ENCODE measurements around the gene STXBP5.

STXBP5 gene

DNA sequence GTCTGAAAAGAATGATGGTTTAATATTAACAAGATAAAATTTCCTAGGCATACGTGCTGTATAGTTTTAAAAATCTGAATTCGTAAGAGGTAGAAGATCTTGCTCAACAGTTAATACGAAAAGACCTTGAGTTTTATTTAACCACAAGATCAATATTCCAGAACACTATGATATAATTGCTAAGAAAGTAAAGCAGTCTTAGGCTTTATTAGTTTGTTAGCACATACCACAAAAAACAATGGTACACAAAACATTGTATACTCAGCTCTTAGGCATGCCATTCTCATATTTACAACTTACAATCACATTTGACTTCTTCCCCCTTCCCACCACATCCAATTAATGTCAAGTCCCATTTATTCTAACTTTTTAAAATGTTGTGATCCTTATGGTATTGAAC, 24.4 kb upstream of the STXBP5 start:
- DNase-seq = no peak

DNA sequence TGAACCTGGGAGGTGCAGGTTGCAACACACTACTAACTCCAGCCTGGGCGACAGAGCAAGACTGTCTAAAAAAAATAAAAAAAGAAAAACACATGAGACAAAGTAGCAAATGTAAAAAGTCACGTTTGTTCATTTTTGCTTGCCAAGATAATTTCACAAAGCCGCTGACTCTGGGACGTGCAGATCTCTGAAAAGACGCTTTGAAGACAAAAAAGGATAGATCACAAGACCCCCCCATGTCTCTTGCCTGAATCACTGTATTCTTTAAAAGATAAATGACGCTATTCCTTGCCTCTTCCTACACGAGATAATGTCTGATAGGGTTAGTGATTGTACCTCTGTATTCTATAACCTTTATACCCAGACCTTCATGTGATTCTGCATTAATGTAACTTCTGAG, 23.3 kb upstream of the STXBP5 start:
- DNase-seq = no peak

DNA sequence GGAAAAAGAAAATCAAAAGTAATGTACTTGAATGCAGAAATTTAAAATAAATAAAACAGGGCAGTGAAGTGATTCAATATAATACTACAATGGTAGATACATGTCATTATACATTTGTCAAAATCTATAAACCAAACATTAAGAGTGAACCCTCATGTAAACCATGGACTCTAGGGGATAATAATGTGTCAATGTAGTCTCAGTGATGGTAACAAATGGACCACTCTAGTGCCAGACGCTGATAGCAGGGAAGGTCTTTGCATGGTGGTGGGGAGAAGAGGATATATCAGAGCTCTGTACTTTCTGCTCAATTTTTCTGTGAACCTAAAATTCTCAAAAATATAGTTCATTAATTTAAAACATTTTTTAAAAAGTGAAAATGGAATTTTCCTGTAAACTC, 19.8 kb upstream of the STXBP5 start:
- DNase-seq = no peak

DNA sequence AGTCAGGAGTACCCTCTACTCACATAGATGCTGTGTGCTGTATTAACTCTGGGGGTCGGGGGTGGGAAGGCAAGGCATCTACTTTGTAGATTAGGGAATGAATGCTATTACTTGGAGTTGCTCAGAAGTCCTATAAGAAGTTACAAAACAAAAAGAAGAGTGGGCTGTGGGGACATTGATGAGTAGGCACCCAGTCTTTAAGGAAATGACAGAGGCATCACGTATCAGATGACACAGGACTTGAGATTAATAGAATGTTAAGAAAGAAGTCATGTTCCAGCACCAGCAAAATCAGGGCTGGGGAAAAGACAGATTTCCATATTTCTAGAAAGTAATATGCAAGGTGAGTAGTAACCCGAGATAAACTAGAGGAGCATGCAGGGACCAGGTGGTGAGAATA, 19.0 kb upstream of the STXBP5 start:
- no peak for DNase-seq

DNA sequence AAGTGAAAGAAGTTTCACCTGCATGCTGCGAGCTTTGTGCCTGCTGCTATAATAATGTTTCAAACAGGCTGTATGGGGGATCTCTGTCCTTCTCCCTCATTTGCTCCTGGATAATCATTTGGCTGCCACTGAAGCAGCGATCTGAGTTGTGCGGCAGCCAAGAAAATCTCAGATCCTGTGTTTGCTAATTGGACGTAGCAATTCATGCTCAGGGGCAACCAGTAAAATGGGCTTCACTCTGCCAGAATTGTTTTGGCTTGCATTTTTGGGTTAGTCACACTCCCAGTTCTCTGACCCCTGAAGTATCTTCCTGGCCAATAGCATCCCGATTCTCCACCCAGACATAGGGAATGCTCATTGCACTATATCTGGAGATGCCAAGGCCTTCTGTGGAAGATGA, 13.7 kb upstream of the STXBP5 start:
- no peak for DNase-seq

DNA sequence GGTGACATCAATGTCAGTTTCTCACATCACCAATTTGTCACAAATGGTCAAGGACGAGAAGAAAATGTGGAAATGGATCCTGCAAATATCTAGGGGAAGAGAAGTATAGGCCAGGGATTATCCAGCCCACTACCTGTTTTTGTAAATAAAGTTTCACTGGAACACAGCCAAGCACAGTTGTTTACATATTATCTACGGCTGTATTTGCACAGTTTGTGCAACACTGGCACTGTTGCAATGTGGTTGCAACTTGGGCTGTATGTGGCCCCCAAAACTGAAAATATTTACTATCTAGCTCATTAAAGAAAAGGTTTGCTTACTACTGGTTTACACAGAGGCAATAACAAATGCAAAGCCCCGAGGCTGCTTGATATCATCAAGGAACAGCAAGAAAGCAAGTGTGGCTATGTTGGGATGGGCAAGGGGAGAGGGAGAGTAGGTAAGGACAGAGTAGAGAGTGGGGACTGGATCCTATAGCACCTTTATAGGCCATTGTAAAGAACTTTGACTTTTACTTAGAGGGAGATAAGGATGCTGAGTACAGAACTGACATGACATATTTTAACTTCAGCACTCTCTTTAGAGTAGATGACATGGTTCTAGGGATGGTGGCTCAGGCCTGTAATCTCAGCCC, 11.8 kb upstream of the STXBP5 start:
- DNase-seq = peak; percentile 50

DNA sequence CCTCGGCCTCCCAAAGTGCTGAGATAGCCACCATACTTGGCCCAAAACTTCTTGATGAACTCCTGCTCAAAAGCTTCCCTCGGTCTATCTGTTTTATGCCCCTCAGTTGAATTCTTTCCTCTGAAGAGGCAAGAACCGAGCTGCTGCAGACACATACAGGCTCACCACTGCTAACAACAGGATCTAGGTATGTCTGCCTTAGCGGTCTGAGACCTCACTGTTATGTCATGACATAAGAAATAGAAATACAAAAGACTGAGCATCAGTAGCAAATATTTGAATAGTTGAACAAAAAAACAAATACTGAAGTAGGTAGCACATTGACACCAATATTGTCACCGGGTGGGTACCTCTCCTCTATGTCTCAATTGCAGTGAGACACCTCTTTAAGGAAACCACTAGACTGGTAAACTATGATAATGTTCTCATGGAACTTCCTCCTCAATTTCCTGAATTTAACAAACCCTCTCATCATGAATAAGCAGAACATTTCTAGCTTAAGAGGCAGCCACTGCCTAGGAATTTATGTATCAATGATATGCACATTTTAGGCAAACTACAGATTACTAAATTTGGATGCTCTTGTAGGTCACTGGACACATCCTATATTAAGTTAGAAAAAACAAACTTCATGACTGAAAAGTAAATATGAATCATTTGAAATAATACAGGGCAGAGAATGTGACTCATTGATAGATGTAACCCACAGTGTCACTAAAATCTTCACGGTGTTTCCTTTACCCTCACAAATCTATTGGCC, 9.4 kb upstream of the STXBP5 start:
- DNase-seq = no peak

DNA sequence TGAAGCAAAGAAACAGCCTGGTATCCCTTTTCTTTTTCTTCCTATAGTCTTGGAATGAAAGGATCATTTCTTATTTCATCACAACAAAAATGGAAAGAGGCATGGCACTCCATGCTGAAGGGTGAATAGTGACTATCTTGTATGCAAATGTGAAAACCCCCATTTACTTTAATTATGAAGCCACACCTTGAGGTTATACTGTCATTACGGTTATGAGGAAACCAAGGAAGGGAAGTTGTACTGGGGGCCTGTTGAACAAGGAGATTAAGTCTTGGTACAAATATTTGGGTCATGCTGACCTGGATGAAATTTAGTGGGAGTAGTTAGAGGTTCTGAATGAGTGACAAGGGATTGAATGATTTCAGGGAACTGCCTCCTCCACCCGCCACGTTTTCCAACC, 8.7 kb upstream of the STXBP5 start:
- no peak for DNase-seq

DNA sequence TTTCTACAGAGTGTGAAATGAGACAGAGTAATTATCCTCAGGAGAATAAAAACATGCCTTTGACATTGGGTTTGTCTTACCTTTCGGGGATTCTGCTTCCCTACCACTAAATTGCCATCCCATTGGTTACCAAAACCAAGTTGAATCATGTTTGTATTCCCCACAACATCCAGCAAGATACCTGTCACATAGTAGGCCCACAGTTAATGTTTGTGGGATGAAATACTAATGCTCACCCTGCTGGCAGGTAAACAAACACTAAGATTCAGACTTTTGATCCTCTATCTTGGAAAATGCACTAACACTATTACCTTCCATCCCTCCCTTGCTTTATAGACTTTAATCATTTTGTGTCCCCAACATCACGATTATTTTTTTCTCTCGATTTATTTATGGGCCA, 8.2 kb upstream of the STXBP5 start:
- DNase-seq = no peak

DNA sequence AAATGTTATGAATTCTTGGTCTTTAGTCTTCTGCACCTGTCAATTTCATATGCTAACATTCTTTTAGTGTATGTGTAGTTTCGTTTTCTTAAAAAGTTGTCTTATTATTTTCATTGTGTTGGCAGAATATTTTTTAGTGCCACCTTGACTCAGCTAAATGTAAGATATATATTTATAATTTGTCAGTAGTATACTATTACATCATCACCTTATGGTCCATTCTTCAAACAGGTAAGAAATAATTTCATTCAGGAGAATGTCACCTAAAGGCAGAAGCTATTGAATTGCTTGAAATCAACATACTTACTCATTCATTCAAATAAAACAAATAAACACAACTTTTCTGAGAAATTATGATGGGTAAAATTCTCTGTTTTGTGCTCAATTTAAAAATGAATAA, 3.5 kb upstream of the STXBP5 start:
- no peak for DNase-seq

DNA sequence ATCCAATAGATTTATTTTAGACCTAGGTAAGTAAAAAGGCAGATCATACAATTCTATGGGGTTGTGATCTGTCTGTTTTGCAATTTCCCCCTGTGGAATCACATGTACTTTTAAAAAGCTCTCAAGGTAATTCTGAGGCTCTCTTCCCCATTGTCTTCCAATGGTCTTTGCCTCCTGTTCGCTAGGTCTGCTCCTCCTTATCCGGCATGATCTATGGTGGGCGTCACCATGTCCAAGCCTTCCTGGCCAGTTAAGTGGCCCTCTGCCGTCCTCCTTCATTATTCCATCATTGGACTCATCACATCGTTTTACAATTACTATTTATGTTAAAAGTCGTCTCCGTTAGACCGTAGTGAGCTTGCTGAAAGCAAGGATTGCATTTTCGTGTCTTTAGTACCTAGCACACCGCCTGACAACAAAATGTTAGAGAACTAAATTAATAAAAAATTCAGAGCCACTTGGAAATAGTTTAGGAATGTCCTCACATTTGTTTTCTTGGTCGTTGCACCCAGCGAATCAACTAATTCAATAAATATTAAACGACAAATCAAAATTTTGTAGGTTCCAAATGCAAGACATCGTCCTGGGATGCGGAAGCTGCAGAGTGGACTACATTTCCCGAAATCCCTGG, 2.2 kb upstream of the STXBP5 start:
- peak; percentile 59 for DNase-seq

DNA sequence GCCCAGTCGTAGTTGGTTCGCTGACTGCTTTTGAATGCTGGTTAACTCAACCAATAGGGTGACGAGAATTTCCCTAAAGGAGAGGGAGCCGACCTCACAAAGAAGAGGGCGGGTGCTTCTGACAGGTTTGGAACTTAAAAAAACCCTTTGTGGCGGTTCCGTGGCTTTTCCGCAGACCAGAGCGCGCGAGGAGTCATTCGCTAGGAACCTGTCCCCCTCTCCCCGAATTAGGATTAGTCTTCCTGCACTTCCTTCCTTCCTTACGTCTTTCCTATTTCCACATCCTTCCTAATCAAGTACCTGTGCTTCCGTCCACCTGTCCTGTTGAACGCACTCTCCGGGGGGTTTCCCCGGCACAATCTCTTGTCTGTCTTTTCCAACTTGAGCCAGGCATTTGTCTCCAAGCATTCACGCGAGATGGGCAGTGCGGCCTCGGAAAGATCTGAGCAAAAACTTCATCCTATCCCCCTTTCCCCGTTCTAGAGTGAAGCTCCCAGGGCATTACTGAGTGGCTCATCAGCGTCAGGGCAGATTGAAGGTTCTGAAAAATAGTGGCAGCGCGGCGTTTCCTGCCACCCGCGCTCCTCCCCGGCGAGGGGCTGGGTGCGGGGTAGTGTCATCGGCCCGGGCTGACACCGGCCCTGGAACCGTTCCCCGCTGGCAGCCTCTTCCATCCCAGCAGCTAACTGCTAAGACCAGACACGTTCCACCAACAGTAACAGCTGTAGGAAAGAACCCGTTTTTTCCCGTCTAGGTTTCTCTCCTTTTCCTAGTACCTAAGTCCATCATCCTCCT, 1.5 kb upstream of the STXBP5 start:
- DNase-seq = peak; percentile 98

DNA sequence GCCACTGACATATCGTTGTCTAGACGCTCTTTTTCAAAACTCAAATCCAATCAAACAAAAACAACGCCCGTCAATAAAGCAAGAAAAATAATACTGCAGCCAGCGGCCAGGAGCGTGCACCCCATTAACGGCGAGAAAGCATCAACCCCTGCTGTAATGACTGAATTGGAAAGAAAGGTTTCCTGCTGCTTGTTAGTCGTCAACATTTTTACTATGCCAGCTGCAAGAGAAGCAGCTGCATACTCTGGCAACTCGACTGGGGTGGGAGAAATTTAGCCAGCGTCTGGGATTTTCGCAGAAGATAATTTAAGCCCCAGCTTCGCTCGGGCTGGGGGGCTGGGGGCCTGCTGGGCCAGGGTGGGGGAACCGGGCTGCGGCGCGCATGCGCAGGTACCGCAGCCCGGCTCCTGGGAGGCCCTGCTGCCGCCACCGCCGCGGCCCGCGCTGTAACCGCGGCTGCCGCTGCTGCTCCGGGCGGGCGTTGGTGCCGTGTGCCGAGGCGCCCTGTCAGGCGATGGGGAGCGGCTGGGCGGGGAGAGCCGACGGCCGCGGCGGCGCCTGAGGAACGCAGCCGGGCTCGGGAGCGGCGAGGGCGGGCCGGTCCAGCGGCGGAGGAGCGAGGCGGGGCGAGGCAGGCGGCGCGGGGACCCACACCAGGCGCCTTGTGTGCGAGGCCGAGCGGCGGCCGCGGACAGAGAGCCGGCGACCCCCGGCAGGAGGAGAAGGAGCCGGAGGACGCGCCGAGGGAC, 732 bp upstream of the STXBP5 start:
- peak; percentile 71 for DNase-seq

DNA sequence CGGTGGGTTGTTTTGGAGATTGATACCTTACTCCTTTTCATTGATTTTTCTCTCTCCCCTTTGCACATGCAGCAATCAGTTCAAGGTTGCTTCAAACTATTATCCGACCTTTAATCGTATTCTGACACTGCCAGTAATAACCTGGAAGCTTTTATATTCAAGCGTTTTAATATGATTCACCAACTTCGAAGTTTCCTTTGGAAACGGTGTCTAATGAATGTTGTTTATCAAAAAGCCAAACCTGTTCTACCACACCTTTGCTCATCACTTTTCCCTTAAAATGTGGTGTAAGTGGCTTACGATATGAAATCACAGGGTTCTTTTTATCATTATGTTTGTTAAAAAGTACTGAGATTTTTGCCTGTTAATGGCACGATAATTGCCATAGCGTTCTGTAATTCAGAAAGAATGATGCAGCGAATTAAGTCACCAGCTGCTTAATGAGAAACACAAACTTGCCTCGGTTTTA, 660 bp downstream of the STXBP5 start:
- no peak for DNase-seq

DNA sequence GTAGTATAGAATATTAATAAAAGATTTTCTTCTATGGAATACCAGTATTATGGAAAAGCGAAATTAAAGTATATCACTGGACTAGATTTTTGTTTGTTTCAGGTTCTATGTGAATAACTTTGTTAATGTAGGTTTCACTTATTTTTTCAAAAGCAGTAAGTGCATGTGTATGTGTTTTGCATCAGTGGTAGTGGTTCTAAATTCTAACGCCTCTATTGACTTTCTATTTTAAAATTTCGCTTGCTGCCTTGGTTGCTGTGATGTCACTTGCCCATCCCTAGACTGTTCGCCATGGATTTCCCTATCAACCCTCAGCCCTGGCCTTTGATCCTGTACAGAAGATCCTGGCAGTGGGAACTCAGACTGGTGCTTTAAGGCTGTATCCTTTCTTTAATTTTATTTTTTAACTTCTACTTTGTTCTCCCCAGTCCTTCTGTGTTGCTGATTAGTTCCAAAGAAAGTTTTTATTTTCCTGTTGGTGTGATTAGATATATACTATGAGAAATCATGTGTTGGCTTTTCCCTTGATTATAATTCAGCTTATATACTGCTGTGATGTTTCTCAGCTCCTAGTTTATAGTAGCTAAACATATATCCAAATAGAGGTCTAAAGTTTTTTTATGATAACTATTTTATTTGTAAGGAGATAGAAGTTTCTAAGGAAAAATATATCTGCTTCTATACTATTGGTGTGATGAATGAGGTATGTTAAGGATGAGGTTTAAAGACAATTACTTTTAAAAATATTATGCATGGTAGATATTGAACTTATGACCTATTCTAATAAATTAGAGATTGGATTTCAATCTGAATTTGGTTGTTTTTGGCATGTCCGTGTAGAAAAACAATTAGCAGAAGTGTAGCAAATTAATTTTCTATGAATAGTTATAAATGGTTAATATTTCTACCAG, 1.7 kb downstream of the STXBP5 start:
- DNase-seq = peak; percentile 15

DNA sequence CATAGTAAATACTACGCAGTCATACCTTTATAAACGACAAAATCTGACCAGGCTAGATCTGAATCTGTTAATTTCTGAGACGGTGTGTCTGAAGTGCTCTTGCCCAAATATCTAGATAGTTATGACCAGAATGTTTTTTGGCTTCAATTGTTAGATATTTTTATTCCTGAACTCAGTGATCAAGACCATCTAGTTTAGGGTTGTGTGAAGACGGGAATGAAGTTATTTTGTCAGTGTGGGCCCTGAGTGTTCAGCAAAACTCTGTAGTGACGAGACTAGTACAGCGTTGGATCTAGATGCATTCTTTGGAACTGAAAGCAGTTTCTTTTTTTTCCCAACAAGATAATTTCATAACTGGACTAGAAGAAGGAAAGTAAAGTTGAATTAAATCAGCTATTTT, 3.1 kb downstream of the STXBP5 start:
- no peak for DNase-seq

DNA sequence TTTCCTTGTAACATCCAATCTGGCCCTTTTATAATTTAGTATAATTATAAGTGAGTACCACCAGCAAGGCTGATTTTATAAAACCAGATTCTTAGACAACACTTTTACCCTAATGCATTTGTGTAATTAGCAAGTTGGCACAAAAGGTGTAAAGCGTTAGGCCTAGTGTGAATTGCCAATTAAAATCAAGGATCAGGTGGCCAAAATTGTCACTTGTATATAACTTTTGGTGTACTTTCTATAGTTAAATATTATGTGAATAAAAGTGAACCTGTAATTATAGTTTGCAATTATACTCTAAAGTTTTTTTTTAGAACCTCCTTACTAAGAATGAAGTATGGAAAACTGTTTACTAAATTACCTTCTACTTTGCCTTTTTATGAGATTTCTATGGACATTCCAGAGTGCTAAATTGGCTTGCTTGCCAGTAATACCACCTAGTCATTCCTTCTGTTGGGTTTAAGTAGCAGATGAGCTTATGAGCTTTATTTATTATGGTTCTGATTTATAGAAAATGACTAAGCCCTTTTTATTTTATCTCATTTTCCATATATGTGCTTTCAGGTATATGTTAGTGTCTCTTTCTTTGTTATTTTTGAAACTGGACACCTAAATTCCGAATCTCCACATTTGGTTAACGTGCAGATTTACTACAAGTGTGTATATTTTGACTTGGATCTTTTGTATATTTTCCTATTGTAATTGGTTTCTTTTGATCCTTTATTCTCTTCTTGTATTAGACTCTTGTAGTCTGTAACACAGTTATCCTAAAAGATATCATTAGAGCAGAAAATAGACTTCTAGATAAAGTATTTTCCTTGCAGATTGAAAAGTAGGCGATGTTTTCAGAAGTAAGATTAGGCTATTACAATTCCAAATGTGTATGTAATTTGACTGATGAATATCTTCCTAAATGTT, 3.9 kb downstream of the STXBP5 start:
- no peak for DNase-seq

DNA sequence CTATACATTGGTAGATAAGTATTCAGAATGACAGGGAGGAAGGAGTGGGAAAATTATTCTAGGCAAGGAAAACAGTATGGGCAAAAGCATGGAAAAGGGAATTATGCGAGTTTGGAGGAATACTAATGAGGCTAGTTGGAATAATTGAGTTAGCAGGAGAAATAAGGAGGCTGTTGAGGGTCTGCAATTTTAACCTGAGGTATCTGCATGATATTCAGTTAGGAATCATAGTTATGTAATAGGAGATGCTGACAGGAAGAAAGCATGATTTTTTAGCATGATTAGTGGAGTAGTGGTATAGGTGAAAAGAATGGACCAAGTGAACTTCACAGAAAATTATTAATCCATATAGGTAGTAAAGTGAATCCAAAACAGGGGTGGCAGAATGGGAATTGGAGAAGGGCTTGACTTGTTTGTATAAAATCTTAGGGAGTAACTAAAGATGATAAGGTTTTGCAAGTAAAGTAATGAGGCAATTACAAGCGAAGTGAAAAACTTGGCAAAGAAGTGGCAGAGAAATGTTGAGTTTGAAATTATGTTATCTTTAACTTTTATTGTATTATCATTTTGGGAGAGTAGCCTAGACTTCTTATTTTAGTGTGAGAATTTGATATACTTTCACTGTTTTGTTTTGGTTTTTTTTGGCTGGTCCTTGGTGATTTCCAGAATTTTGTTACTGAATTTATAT, 5.7 kb downstream of the STXBP5 start:
- no peak for DNase-seq

DNA sequence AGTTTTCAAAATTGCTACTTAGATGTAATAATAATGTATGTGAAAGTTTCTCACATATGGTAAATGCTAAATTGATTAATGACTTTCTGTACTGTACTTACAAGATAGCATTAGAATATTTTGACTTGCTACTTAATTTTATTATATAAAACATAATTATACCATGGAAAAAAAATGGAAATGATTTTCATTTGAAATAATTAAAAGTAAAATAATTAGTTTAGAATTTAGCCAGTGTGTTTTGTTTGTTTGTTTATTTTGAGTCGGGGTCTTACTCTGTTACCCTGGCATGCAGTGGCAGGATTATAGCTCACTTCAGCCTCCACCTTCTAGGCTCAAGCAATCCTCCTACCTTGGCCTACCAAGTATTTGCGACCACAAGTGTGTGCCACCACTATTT, 7.1 kb downstream of the STXBP5 start:
- DNase-seq = no peak

DNA sequence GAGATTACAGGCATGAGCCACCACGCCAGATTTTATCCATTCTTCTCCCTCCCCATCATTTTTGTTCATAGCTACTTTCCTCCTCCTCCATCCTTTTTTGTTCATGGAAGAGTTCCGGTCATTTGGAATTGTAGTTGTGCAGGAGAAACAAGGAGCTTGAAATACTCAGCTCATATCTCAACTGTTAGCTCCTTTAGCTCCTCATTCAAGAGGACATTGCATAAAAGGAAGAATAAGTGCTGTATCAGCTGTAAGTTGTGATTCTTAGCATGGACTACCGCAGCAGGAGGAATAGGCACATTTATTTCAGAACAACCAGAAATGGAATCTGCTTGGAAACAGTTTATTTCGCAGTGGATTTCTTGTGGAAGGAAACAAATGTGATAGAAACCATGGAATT, 7.6 kb downstream of the STXBP5 start:
- no peak for DNase-seq
